NCI-H1930 (cell line): ENCODE results near the gene PRELP.
"Not testable (repeated sequence)": the region's sequence is repeated elsewhere in the genome, so short reads cannot be mapped to it uniquely, and the experiment has no call there.

ENCODE experiments used
- DNase-seq, 2 experiments: peaks; one replicate each; lab custom pipeline; 2025; lab: John Stamatoyannopoulos, UW

PRELP gene

DNA sequence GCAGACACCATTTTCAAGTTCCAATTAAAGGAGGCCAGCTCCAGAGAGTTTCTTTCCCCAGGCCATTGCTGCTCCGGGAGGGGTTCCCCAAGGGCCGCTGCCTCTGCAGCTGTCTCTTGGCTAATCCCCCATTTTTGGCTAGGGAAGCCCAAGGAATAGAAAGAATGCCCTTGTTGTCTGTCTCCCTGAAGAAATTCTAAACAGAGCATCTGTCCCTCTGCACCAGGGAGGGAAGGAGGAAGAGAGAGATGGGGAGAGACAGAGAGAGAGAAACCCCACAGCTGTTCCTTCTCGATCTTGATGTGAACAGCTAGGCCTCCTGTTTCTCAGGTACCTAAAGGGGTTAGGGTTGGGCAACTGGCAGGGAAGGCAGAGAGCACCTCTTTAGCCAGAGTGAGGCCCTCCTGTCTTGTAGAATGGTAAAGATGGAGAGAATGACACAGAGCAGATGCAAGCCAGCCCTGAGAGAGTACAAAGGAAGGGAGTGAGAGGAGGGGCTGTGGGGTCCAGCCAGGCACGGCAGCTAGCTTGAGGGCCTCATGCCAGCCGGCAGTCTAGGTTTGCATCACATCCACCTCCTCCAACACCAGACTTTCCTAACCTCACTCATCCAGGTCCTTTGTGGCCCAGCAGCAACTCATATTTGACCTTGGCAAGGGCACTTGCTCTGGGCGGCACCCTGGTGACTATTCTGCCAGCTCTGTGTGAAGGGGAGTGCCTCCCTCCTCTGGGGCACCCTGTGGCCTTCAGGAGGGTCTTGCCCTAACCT lies 31.4 kb downstream of the PRELP start:
- no peak for DNase-seq

DNA sequence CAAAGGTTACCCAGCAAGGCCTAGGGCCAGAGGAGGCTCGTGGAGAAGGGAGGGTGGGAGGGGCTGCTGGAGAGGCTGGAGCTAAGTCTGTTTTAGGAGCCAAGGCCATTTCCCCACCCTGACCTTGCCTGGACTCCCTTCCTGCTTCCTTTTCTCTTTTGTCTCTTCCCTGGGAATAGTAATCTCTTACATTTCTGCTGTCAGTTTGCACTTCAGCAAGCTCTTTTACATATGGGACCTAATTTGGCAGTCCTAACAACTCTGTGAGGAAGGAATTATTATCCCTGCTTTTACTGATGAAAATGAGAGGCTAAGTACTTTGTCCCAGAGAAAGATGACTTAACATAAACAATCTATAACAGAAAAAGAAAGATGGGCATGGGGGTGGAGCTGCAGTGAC lies 32.2 kb downstream of the PRELP start:
- no peak for DNase-seq

GRCh38 chr1:203508463-203509073 lies 33.0 kb downstream of the PRELP start:
- DNase-seq = no peak

DNA sequence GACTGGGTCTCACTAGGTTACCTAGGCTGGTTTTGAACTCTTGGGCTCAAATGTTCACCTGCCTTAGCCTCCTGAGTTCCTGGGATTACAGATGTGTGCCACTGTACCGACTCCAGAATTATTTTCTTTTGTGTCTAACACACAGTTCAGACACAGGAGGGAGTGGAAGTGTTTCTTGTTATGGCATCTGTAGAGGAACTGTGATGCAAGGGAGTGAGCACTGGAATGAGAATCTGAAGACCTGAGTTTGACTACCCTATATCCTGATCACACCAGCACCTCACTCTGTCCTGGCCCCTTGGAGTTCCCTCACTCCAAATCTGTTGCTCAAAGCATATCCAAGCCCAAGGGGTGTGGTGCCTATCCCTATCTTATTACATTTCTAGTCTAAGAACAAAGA lies 33.5 kb downstream of the PRELP start:
- no peak for DNase-seq

DNA sequence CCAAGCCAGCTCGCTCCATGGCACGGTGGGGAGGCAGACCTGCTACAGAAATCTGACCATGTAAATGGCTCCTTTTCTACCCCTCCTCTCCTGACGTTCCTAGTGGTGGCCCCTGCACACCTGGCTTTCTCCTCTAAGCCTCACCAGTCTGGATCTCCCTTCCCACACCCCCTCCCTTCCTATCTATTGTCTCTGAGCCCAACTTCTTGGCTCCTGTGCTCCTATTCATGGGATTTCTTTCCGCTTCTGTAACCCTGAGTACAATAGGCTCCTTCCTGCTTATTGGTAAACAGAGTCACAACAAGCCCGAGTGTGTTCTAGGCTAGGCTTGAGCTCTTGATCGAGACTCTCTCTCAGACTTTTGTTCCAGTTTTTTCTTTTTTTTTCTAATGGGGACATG lies 35.9 kb downstream of the PRELP start:
- no peak for DNase-seq

DNA sequence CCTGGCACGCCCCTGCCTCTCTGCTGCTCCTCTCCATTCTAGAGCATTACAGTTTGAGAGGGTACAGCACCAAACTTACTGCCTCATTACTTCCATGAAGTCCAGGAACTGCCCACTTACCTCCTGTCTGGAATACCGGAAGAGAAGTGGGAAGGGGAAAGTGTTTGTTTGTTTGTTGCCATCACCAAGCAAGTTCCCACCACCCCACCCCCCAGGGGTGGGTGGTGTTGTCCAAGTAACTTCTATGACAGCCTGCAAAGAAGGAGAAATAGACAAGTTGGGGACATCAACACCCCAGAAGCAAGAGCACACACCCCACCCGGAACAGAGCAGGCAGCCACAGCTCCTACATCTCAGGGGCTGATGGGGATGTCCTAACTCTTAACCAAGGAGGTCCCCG lies 36.3 kb downstream of the PRELP start:
- no peak for DNase-seq

DNA sequence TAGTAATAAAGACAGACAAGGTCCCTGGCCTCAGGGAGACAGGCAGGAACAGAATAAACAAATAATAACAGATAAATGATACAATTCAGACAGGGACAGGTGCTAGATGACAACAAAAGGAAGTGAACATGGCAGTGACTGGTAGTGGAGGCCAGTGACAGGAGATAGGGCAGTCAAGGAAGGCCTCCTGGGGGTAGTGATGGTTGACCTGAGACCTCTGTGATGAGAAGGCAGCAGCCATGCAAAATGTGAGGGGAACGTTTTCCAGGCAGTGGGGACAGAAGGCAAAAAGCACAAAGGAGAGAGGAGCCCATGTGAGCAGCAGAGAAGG lies 36.9 kb downstream of the PRELP start:
- DNase-seq = no peak

DNA sequence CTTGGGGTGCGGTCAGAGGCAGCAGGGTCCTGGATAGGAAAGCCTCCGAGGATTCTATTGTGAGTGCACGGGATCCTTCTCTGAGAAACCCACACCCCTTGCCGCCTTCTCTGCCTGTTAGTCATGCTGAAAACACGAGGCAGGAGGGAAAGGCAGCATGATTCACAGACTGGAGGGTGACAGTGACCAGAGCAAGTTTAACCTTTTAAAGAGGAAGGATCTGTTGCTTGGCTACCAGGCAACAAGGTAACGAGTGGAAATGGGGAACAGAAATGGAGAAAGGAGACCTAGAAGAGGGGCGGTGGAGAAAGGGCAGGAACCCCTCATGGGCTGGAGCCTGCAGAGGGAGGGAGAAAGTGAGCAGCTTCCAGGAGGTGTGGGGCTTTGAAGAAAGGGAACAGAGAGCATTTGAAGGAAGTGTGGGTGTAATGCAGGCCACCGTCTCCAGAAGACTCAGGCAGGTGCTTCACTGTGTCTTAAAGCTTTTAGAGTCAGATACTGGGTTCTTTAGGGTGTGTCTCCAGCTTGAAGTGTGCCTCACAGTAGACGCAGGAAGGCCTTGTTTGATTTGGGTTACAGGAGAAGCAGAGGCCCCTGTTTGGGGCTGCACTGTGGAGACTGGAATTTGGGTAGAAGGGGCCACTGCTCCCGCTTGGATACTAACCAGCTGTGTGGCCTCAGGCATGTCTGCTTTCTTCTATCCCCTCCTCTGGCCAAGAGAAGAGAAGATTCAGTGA lies 37.4 kb downstream of the PRELP start:
- DNase-seq = no peak

DNA sequence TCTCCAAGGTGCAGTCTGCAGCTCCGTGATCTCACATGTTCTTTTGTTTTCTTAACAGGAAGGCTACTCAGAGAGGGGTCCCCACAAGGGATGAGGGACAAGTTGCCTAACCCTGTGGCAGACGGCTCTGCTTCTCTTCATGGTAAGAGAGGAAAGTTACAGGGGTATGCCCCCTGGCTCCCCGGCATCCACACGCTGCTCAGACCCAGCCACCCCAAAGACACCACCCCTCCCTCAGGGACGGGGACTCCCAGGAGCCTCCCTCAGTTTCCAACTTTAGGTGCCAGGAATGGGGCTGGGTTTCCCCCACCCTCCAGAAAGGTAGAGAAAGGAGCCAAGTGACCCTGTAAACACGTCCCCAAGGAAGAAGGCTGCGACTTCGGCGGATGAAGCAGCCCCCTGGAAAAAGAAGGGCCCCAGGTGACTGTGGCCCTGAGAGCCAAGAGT lies 38.0 kb downstream of the PRELP start:
- DNase-seq = no peak

GRCh38 chr1:203516184-203516583 lies 40.6 kb downstream of the PRELP start:
- no peak for DNase-seq

- DNase-seq = no peak
Measured at GRCh38 chr1:203516906-203517305, 41.3 kb downstream of the PRELP start.

- no peak for DNase-seq
Measured at GRCh38 chr1:203517426-203518110, 42.0 kb downstream of the PRELP start.

GRCh38 chr1:203518139-203518538 lies 42.5 kb downstream of the PRELP start:
- not testable (repeated sequence) for DNase-seq

GRCh38 chr1:203518541-203518940 lies 42.9 kb downstream of the PRELP start:
- no peak for DNase-seq

DNA sequence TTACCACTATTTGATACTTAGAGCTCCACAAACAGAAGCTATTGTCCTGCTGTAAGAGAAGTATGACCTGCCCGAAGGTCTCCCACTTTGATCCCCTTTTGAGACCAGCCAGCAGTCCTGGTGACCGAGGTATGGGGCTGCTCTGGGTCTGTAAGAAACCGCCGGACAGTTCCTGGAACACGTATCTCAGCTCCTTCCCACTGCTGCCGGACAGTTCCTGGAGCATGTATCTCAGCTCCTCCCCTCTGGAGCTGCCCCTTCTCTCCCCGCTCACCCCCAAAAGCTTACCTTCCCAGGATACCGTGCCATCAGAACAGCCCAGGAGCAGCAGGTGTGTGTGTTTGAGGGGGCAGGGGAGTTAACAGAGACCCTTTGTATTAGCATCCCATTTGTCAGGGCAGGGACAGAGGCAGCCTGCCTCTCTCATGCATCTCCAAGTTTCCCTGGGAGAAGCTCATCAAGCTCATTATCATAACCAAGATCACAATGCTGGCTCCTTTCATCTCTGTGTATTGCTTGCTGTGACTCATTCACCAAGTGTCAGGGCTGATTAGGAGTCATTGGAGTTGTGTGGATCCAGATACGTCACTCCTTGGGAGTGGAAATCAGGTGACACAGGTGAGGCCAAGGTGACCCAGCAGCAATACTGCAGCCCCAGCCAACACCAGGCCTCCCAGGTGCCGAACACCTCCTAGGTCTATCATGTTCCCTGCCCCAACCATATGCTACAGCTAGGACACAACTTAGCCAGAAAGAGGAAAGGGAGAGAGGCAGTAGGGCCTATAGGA lies 43.6 kb downstream of the PRELP start:
- no peak for DNase-seq

DNA sequence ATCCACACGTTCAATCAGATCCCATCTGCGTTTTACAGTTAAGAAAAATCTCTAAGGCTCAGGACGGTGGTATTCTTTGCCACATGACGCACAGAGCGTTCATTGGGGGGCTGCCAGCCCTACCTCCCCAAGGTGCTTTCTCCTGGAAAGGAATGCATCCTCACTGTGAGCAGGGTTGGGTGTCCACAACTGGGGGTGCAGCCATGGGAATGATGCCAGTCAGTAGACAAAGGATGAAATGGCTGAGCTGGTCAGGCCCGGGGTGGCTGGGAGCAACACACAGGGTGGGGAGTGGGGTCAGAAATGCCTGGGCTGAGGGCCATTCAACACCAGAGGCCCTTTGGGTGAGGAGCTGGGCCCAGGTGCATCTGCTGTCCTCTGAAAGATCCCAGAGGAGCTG lies 44.3 kb downstream of the PRELP start:
- no peak for DNase-seq

DNA sequence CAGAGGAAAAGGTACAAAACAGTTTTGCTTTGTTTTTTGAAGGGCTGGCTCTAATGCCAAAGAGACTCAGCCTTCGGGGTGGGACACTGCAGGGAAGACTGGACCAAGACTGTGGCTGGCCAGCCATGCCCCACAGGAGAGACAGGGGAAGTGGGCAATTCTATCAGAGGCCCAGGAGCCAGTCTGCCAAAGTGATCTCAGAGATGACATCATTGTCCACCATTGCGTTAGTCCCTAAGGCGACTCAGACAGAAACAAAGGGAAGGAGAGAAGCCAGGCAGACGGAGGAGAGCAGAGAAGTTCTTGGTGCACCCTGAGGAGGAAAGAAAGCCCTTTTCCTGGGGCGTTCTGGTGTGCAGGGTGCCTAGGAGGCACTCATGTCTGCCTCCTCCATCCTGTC lies 44.7 kb downstream of the PRELP start:
- DNase-seq = no peak

DNA sequence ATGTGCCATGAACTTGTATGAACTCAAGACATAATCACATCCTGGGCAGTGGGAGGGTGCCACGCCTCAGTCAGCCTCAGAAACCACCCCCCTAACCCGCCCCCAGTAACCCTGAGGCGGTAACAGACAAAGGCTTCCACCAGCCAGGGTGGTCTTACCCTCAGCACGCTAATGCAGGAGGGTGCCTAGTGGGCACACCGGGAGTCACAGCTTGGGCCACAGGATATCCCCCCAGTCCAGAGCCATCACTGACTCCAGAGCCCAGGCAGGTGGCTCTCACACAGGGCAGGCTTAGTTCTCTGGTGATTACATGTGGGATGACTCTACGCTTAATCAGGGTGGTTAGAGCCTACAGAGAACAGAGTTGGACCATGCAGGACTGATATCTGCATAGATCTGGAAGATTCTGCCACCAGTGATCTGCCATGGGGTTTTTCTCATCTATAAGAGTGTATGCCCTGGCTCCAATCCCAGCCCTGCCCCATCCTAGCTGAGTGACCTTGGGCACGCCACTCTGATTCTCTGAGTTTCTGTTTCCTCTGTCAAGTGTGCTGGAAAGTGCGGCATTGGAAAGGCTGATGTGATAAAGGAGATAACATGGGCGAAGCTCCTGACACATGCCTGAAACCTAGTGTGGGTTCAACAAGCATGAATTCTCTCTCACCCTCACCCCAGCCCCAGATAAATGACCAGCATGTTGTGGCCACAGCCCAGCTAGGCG lies 45.6 kb downstream of the PRELP start:
- DNase-seq = no peak

GRCh38 chr1:203521812-203522211 lies 46.2 kb downstream of the PRELP start:
- peak in 1 of 2 experiments; percentile 51 for DNase-seq

DNA sequence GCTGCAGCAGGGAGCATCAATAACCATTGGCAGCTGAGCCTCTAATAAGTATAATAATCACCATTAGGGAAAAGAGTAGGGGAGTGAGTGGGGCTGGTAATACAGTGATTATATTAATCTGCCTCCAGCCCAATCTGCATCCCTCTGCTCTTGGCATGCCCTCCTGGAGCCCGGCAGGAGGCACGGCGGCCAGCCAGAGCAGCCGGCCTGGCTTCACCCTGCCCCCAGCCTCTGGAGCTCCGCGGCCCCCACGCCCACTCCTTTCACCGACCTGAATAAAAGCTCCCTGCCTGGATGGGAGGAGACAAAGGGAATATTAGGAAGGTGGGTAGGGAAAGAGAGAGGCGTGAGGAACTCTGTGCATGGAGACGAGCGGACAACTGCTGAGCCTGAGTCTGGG lies 46.6 kb downstream of the PRELP start:
- DNase-seq = peak in 1 of 2 experiments; percentile 51

- no peak for DNase-seq
Measured at GRCh38 chr1:203523667-203524066, 48.1 kb downstream of the PRELP start.
